ENCODE results near the gene BRD8.
"Not testable (repeated sequence)": the region's sequence is repeated elsewhere in the genome, so short reads cannot be mapped to it uniquely, and the experiment has no call there.

BRD8 gene

GRCh38 chr5:138210985-138211384 is 32.6 kb upstream of the BRD8 start:
- TF ChIP-seq POLR2AphosphoS5 (IDR thresholded peaks at IDR 0.05; ENCODE audit: low read depth, low read length) (no peak), SPI1 (IDR thresholded peaks at IDR 0.05; ENCODE audit: low read depth, low read length) (no peak), PAX5 (IDR thresholded peaks at IDR 0.05; ENCODE audit: insufficient read depth, low read length, severe bottlenecking) (no peak), POU2F2 (IDR thresholded peaks at IDR 0.05; ENCODE audit: low read depth, low read length) (no peak), POLR2A (IDR thresholded peaks at IDR 0.05; ENCODE audit: low read depth, low read length) (no peak), TAF1 (IDR thresholded peaks at IDR 0.05; ENCODE audit: low read depth, low read length) (no peak)
- no peak for DNase-seq (ENCODE audit: insufficient read length, low spot score)
- FAIRE-seq, result no peak

- TF ChIP-seq SPI1 (IDR thresholded peaks at IDR 0.05; ENCODE audit: low read depth, low read length), result peak; percentile 55
- not testable (repeated sequence) for DNase-seq (ENCODE audit: insufficient read length, low spot score)
- peak; percentile 69 for FAIRE-seq
Measured at GRCh38 chr5:138193859-138194258, 15.4 kb upstream of the BRD8 start.

- FAIRE-seq (no peak), DNase-seq (ENCODE audit: insufficient read length, low spot score) (no peak)
- no peak for TF ChIP-seq POLR2A (IDR thresholded peaks at IDR 0.05; ENCODE audit: low read depth, low read length)
- no peak for TF ChIP-seq PAX5 (IDR thresholded peaks at IDR 0.05; ENCODE audit: insufficient read depth, low read length, severe bottlenecking)
- TF ChIP-seq POLR2AphosphoS5 (IDR thresholded peaks at IDR 0.05; ENCODE audit: low read depth, low read length), result no peak
- TF ChIP-seq SPI1 (IDR thresholded peaks at IDR 0.05; ENCODE audit: low read depth, low read length), result no peak
- no peak for TF ChIP-seq POU2F2 (IDR thresholded peaks at IDR 0.05; ENCODE audit: low read depth, low read length)
- no peak for TF ChIP-seq TAF1 (IDR thresholded peaks at IDR 0.05; ENCODE audit: low read depth, low read length)
Measured at GRCh38 chr5:138192826-138193225, 14.4 kb upstream of the BRD8 start.

- TF ChIP-seq PAX5 (IDR thresholded peaks at IDR 0.05; ENCODE audit: insufficient read depth, low read length, severe bottlenecking) (no peak), POLR2AphosphoS5 (IDR thresholded peaks at IDR 0.05; ENCODE audit: low read depth, low read length) (no peak), POLR2A (IDR thresholded peaks at IDR 0.05; ENCODE audit: low read depth, low read length) (no peak), POU2F2 (IDR thresholded peaks at IDR 0.05; ENCODE audit: low read depth, low read length) (no peak), SPI1 (IDR thresholded peaks at IDR 0.05; ENCODE audit: low read depth, low read length) (no peak), TAF1 (IDR thresholded peaks at IDR 0.05; ENCODE audit: low read depth, low read length) (no peak)
- FAIRE-seq, result no peak
- no peak for DNase-seq (ENCODE audit: insufficient read length, low spot score)
Measured at GRCh38 chr5:138188626-138189025, 10.2 kb upstream of the BRD8 start.

- no peak for TF ChIP-seq POLR2AphosphoS5 (IDR thresholded peaks at IDR 0.05; ENCODE audit: low read depth, low read length)
- peak; percentile 93 for TF ChIP-seq SPI1 (IDR thresholded peaks at IDR 0.05; ENCODE audit: low read depth, low read length)
- TF ChIP-seq PAX5 (IDR thresholded peaks at IDR 0.05; ENCODE audit: insufficient read depth, low read length, severe bottlenecking), result no peak
- TF ChIP-seq TAF1 (IDR thresholded peaks at IDR 0.05; ENCODE audit: low read depth, low read length), result no peak
- FAIRE-seq (peak; percentile 38), DNase-seq (ENCODE audit: insufficient read length, low spot score) (no peak)
Measured at GRCh38 chr5:138186002-138186447, 7.6 kb upstream of the BRD8 start.

- TF ChIP-seq POLR2AphosphoS5 (IDR thresholded peaks at IDR 0.05; ENCODE audit: low read depth, low read length), result no peak
- TF ChIP-seq TAF1 (IDR thresholded peaks at IDR 0.05; ENCODE audit: low read depth, low read length), result no peak
- no peak for TF ChIP-seq PAX5 (IDR thresholded peaks at IDR 0.05; ENCODE audit: insufficient read depth, low read length, severe bottlenecking)
- no peak for TF ChIP-seq POLR2A (IDR thresholded peaks at IDR 0.05; ENCODE audit: low read depth, low read length)
- no peak for TF ChIP-seq SPI1 (IDR thresholded peaks at IDR 0.05; ENCODE audit: low read depth, low read length)
- TF ChIP-seq POU2F2 (IDR thresholded peaks at IDR 0.05; ENCODE audit: low read depth, low read length), result no peak
- FAIRE-seq (no peak), DNase-seq (ENCODE audit: insufficient read length, low spot score) (no peak)
Measured at GRCh38 chr5:138182808-138183207, 4.4 kb upstream of the BRD8 start.

- no peak for DNase-seq (ENCODE audit: insufficient read length, low spot score)
- TF ChIP-seq POLR2AphosphoS5 (IDR thresholded peaks at IDR 0.05; ENCODE audit: low read depth, low read length) (no peak), SPI1 (IDR thresholded peaks at IDR 0.05; ENCODE audit: low read depth, low read length) (no peak), POU2F2 (IDR thresholded peaks at IDR 0.05; ENCODE audit: low read depth, low read length) (no peak), PAX5 (IDR thresholded peaks at IDR 0.05; ENCODE audit: insufficient read depth, low read length, severe bottlenecking) (no peak), POLR2A (IDR thresholded peaks at IDR 0.05; ENCODE audit: low read depth, low read length) (no peak), TAF1 (IDR thresholded peaks at IDR 0.05; ENCODE audit: low read depth, low read length) (no peak)
- FAIRE-seq, result no peak
Measured at GRCh38 chr5:138180841-138181240, 2.4 kb upstream of the BRD8 start.

- FAIRE-seq (peak; percentile 47), DNase-seq (ENCODE audit: insufficient read length, low spot score) (no peak)
- TF ChIP-seq SPI1 (IDR thresholded peaks at IDR 0.05; ENCODE audit: low read depth, low read length) (no peak), PAX5 (IDR thresholded peaks at IDR 0.05; ENCODE audit: insufficient read depth, low read length, severe bottlenecking) (no peak), POLR2AphosphoS5 (IDR thresholded peaks at IDR 0.05; ENCODE audit: low read depth, low read length) (no peak), POU2F2 (IDR thresholded peaks at IDR 0.05; ENCODE audit: low read depth, low read length) (no peak), POLR2A (IDR thresholded peaks at IDR 0.05; ENCODE audit: low read depth, low read length) (no peak), TAF1 (IDR thresholded peaks at IDR 0.05; ENCODE audit: low read depth, low read length) (no peak)
Measured at GRCh38 chr5:138180183-138180782, 1.9 kb upstream of the BRD8 start.

- no peak for FAIRE-seq
- DNase-seq (ENCODE audit: insufficient read length, low spot score), result no peak
- TF ChIP-seq POU2F2 (IDR thresholded peaks at IDR 0.05; ENCODE audit: low read depth, low read length) (no peak), POLR2A (IDR thresholded peaks at IDR 0.05; ENCODE audit: low read depth, low read length) (no peak), PAX5 (IDR thresholded peaks at IDR 0.05; ENCODE audit: insufficient read depth, low read length, severe bottlenecking) (no peak), TAF1 (IDR thresholded peaks at IDR 0.05; ENCODE audit: low read depth, low read length) (no peak), POLR2AphosphoS5 (IDR thresholded peaks at IDR 0.05; ENCODE audit: low read depth, low read length) (no peak), SPI1 (IDR thresholded peaks at IDR 0.05; ENCODE audit: low read depth, low read length) (no peak)
Measured at GRCh38 chr5:138179277-138179857, 937 bp upstream of the BRD8 start.

All from GM12891 (cell line).